Chondrocyte (in vitro differentiated cells): ENCODE data around the gene DCDC1. TPM values are rescaled to one million over a fixed set of nuclear protein-coding genes. Genes with fewer than 3 reads are reported as not detected.

ENCODE experiments used
- DNase-seq: peaks from one replicate; pipeline ENCODE4 v3.0.0; 2021; ENCODE audit warnings: mixed read lengths, low spot score
- H3K27ac Mint-ChIP-seq: one replicate; pipeline ENCODE4 v1.8.0; 2021; ENCODE audit warnings: mild to moderate bottlenecking, moderate library complexity, mixed read lengths; ENCODE audit not compliant: unreplicated experiment
- H3K27me3 Mint-ChIP-seq: 2 replicates; pipeline ENCODE4 v1.8.0; 2021; ENCODE audit warnings: low read depth, mixed read lengths
- H3K36me3 Mint-ChIP-seq: 2 replicates; pipeline ENCODE4 v1.8.0; 2021; ENCODE audit warnings: low read depth, mixed read lengths
- H3K4me1 Mint-ChIP-seq: 2 replicates; pipeline ENCODE4 v1.8.0; 2021; ENCODE audit warnings: low read depth, mild to moderate bottlenecking, mixed read lengths
- H3K4me3 Mint-ChIP-seq: one replicate; pipeline ENCODE4 v1.8.0; 2021; ENCODE audit warnings: mild to moderate bottlenecking, moderate library complexity, mixed read lengths; ENCODE audit not compliant: unreplicated experiment
- H3K9me3 Mint-ChIP-seq: 2 replicates; pipeline ENCODE4 v1.8.0; 2021; ENCODE audit warnings: low read depth, mixed read lengths
- total RNA-seq: library from RNA; stranded (reverse); gene quantifications from 3 replicates; pipeline ENCODE4 v1.2.1, GENCODE V29; 2021
- TF ChIP-seq, protein P1 (sequence below): fragments of 200-600 bp; sonication (generic); IDR thresholded peaks from 2 replicates; pipeline ENCODE4 v1.5.0; 2021; ENCODE audit warnings: antibody characterized with exemption, mild to moderate bottlenecking, moderate library complexity

The DCDC1 gene
- total RNA-seq, 1 donor from 2014 or later = not detected

DNA sequence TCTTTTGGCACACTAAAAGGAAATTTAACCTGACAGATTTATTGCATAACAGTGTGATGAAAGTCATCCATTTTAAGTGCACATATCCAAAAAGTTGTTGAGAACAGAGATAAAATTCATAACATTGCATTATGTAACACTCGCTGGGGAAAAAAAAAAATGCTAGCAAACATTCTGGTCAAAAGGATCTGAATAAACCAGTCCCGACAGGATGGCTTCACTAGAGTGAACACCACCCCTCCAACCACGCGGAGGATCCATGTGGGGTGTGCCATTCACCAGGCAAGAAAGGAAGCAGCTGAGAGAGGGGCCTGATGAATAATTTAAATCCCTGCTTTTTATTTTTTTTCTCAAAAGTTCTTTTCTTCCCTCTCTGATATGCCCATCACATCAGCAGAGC is 258.7 kb downstream of the DCDC1 start:
- H3K36me3 Mint-ChIP-seq = no peaks in the 10 kb centered on the region
- DNase-seq = no peak
- no peaks in the 10 kb centered on the region for H3K4me1 Mint-ChIP-seq

DNA sequence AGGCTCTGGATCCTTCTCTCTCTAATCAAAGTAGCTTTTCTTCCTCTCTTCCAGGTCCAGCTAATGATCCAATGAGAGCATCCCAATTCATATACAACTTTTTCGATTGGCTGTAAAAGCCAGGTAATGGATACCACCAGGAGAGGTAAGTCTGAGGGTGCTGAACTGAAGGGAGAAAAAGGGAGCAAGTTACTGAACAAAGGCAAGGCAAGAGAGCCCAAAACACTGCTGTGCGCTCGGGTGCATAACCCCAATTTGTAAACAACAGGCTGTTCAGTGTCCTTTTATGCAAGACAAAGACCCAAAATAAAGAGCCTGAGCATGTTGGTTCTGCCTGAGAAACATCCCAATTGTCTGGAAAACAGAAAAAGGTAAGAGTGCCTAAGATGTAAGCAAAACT is 260.1 kb downstream of the DCDC1 start:
- TF ChIP-seq, protein P1, sequence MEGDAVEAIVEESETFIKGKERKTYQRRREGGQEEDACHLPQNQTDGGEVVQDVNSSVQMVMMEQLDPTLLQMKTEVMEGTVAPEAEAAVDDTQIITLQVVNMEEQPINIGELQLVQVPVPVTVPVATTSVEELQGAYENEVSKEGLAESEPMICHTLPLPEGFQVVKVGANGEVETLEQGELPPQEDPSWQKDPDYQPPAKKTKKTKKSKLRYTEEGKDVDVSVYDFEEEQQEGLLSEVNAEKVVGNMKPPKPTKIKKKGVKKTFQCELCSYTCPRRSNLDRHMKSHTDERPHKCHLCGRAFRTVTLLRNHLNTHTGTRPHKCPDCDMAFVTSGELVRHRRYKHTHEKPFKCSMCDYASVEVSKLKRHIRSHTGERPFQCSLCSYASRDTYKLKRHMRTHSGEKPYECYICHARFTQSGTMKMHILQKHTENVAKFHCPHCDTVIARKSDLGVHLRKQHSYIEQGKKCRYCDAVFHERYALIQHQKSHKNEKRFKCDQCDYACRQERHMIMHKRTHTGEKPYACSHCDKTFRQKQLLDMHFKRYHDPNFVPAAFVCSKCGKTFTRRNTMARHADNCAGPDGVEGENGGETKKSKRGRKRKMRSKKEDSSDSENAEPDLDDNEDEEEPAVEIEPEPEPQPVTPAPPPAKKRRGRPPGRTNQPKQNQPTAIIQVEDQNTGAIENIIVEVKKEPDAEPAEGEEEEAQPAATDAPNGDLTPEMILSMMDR = no peak
- Mint-ChIP-seq H3K4me3 (no peak overlapping the region), H3K4me1 (no peaks in the 10 kb centered on the region), H3K27me3 (peaks cover 23% of the 10 kb centered on the region), H3K27ac (no peak overlapping the region), H3K9me3 (no peaks in the 10 kb centered on the region), H3K36me3 (no peaks in the 10 kb centered on the region)
- DNase-seq = no peak

More for the DNA sequence above, 258.7 kb downstream of the DCDC1 start:
- Mint-ChIP-seq H3K27me3 (peaks cover 21% of the 10 kb centered on the region), H3K27ac (no peak overlapping the region), H3K4me3 (no peak overlapping the region), H3K9me3 (no peaks in the 10 kb centered on the region)
- TF ChIP-seq, protein P1 = no peak

DNA sequence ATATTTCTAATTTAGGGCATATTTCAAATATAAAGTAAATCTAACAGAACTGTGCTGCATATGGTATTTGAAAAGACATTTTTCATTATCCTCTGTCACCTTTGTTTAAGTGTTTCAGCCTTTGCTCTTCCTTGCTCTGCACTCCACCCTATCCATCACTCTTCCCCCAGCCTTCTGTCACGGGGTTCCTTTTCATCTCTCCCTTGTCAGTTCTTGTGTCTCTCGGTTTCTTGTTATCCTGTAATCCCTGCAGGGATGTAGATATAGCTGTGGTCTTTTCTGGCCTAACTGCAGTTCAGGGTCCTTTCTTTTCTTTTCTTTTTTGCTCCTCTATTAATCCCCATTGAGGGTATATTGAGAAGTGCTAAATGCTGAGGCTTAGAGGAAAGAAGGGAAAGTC is 261.9 kb downstream of the DCDC1 start:
- no peak overlapping the region for H3K27ac Mint-ChIP-seq
- peaks cover 23% of the 10 kb centered on the region for H3K27me3 Mint-ChIP-seq
- H3K9me3 Mint-ChIP-seq = no peaks in the 10 kb centered on the region
- TF ChIP-seq, protein P1 = no peak
- no peak overlapping the region for H3K4me3 Mint-ChIP-seq
- H3K4me1 Mint-ChIP-seq = no peaks in the 10 kb centered on the region
- no peaks in the 10 kb centered on the region for H3K36me3 Mint-ChIP-seq
- no peak for DNase-seq

DNA sequence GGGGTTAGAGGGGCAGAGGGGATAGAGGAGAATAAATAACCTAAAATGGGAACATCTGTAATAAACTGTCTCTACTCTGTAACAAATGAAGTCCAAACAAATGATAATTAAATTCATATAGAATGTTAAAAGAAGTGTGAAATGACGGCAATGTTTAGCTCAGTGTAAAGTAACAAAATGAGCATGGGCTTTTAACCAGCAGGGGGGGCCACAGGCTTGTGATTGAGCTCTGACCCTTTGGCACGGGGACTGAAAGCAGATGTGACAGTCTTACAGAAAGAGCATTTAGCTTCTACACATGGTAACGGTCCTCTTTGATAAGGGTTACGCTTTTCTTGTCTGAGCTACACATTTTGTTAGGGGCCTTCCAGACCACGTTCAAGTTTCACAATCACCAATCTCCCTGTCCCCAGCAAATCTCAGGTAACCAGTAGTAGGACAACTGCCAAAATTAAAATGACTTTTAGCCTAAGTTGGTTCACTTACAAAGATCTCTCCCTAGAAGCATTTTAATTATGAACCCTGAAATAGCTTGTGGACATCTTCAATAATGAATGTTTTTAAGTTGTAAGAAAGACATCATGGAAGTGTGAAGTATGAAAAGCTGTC is 262.5 kb downstream of the DCDC1 start:
- Mint-ChIP-seq H3K4me3 (no peak overlapping the region), H3K9me3 (no peaks in the 10 kb centered on the region), H3K36me3 (no peaks in the 10 kb centered on the region), H3K4me1 (no peaks in the 10 kb centered on the region), H3K27ac (no peak overlapping the region), H3K27me3 (peaks cover 23% of the 10 kb centered on the region)
- no peak for DNase-seq
- TF ChIP-seq, protein P1 = peak; percentile 74

DNA sequence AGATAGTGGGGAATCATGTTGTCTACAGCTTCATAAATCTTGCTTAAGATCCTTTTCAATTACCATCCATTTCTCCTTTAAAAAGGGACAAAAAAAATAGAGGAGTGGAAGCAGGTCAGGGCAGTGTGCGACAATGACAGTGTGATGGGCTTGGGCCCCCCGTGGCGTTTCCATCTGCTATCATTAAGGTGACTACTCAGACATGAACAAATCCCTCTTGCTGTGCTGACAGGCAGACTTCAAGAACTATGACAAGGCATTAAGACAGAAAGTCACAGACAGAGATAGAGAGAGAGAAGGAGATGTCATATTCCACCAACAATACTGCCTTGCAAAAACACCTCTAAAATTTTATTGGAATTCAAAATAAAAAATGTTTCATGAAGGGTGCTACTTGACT is 263.2 kb downstream of the DCDC1 start:
- no peak overlapping the region for H3K27ac Mint-ChIP-seq
- H3K27me3 Mint-ChIP-seq = peaks cover 23% of the 10 kb centered on the region
- TF ChIP-seq, protein P1 = no peak
- no peaks in the 10 kb centered on the region for H3K36me3 Mint-ChIP-seq
- H3K9me3 Mint-ChIP-seq = no peaks in the 10 kb centered on the region
- no peak overlapping the region for H3K4me3 Mint-ChIP-seq
- no peaks in the 10 kb centered on the region for H3K4me1 Mint-ChIP-seq
- DNase-seq = no peak
